Immature natural killer cell (primary cell): ENCODE results near the gene TMEM201. TPM values are rescaled to one million over a fixed set of nuclear protein-coding genes. Genes with fewer than 3 reads are reported as not detected.

Experiments
- polyA plus RNA-seq, 3 donors: library from polyadenylated mRNA; unstranded; fragments of 300-500 nt; fragmentation: Illumina TruSeq; gene quantifications; one replicate each; pipeline ENCODE4 v1.2.3, GENCODE V29; 2021

Gene TMEM201
- polyA plus RNA-seq, 3 donors from 2014 or later: 1.1 to 2.3 (median 1.3) TPM

Other genes starting within 250 kb of the TMEM201 start
- gene SLC25A33, start 49.4 kb upstream of the TMEM201 start, polyA plus RNA-seq: 1 to 10 TPM; 6.4 to 7.4 (median 7.0) TPM
- 100 to 1,000 TPM in 1 of 3 donors, 10 to 100 TPM in 2; 43.4 to 133 (median 49.0) TPM for gene PIK3CD, start 62.8 kb downstream of the TMEM201 start, polyA plus RNA-seq
- gene CLSTN1, start 235.1 kb downstream of the TMEM201 start, polyA plus RNA-seq: 10 to 100 TPM in 2 of 3 donors, 1 to 10 TPM in 1; 7.4 to 35.7 (median 11.0) TPM